CD4-positive, alpha-beta memory T cell (primary cell): ENCODE measurements around the gene ELOVL2. TPM values are rescaled to one million over a fixed set of nuclear protein-coding genes. Genes with fewer than 3 reads are reported as not detected.

ENCODE experiments used
- CTCF ChIA-PET: fragments of 350-600 bp; sonication (Branson Sonifier 250); formaldehyde crosslinking; loops from one replicate; lab custom pipeline; 2021; ENCODE audit warnings: inconsistent platforms; ENCODE audit not compliant: partially characterized antibody; lab: Charles Lee
- POLR2A ChIA-PET: fragments of 350-600 bp; sonication (Branson Sonifier 250); formaldehyde crosslinking; loops from one replicate; lab custom pipeline; 2021; ENCODE audit not compliant: partially characterized antibody; lab: Charles Lee
- DNase-seq, 5 donors: peaks; one replicate each; pipeline versions ENCODE4 v3.0.0 to v3.0.0-alpha.2; 2020 to 2022; ENCODE audit warnings: mixed read lengths in 1 of 5
- H3K27ac ChIP-seq: one replicate; pipeline ENCODE4 v1.7.0; 2013; ENCODE audit warnings: low read depth, low read length
- H3K27me3 ChIP-seq: 2 replicates; pipeline ENCODE4 v1.7.0; 2013; ENCODE audit warnings: mild to moderate bottlenecking, low read length, moderate library complexity; ENCODE audit not compliant: insufficient read depth
- H3K36me3 ChIP-seq: 2 replicates; pipeline ENCODE4 v1.7.0; 2013; ENCODE audit warnings: mild to moderate bottlenecking, low read length, moderate library complexity; ENCODE audit not compliant: insufficient read depth
- H3K4me1 ChIP-seq: 2 replicates; pipeline ENCODE4 v1.7.0; 2013; ENCODE audit warnings: mild to moderate bottlenecking, low read length, moderate library complexity; ENCODE audit not compliant: insufficient read depth
- H3K4me3 ChIP-seq, 2 donors: one replicate each; pipeline ENCODE4 v1.7.0; 2013; ENCODE audit warnings: low read length in 2 of 2, mild to moderate bottlenecking in 1 of 2
- H3K9me3 ChIP-seq, 2 donors: one replicate each; pipeline ENCODE4 v1.7.0; 2013; ENCODE audit warnings: low read length in 2 of 2, control low read depth in 1 of 2; ENCODE audit not compliant: control insufficient read depth in 1 of 2
- H3K27ac Mint-ChIP-seq, 7 donors: one replicate each; pipeline ENCODE4 v1.8.0; 2020 to 2021; ENCODE audit warnings: mixed read lengths in 7 of 7, mild to moderate bottlenecking in 6 of 7, inconsistent platforms in 3 of 7, moderate library complexity in 3 of 7
- H3K27me3 Mint-ChIP-seq, 2 donors: one replicate each; pipeline ENCODE4 v1.8.0; 2020 to 2021; ENCODE audit warnings: mixed read lengths in 2 of 2
- H3K36me3 Mint-ChIP-seq, 2 donors: one replicate each; pipeline ENCODE4 v1.8.0; 2020 to 2021; ENCODE audit warnings: mixed read lengths in 2 of 2, inconsistent platforms in 1 of 2, mild to moderate bottlenecking in 1 of 2
- H3K4me1 Mint-ChIP-seq, 4 donors: one replicate each; pipeline ENCODE4 v1.8.0; 2020 to 2021; ENCODE audit warnings: mixed read lengths in 4 of 4, mild to moderate bottlenecking in 1 of 4
- H3K4me3 Mint-ChIP-seq, 8 donors: one replicate each; pipeline ENCODE4 v1.8.0; 2020 to 2021; ENCODE audit warnings: mixed read lengths in 8 of 8, mild to moderate bottlenecking in 7 of 8, moderate library complexity in 6 of 8, inconsistent platforms in 3 of 8
- H3K9me3 Mint-ChIP-seq, 8 donors: one replicate each; pipeline ENCODE4 v1.8.0; 2020 to 2021; ENCODE audit warnings: mixed read lengths in 8 of 8, mild to moderate bottlenecking in 5 of 8, inconsistent platforms in 3 of 8, moderate library complexity in 1 of 8
- intact Hi-C: fragments of 100-400 bp; cut with micrococcal nuclease; formaldehyde crosslinking; loops from one replicate; pipeline ENCODE4 v1.15.1; 2023
- polyA plus RNA-seq, 2 donors: library from polyadenylated mRNA; unstranded; fragments of 300-500 nt; fragmentation: Illumina TruSeq; gene quantifications; one replicate each; pipeline ENCODE4 v1.2.3, GENCODE V29; 2021
- total RNA-seq, 2 experiments: library from RNA; stranded (reverse); gene quantifications; one replicate each; pipeline ENCODE4 v1.2.3, GENCODE V29; 2021

ELOVL2 gene
- total and polyA plus RNA-seq, 4 experiments from 2014 or later: not detected

GRCh38 chr6:11069760-11070159 is 25.7 kb upstream of the ELOVL2 start:
- Mint-ChIP-seq H3K4me3 (no peak overlapping the region), H3K4me1 (no peaks in the 10 kb centered on the region), H3K36me3 (no peaks in the 10 kb centered on the region), H3K27ac (no peak overlapping the region), H3K27me3 (peaks cover 0 to 3% of the 10 kb centered on the region in 2 donors), H3K9me3 (no peaks in the 10 kb centered on the region)
- intact Hi-C loops: loop anchor here (1.0 to 2.0 kb wide), 3 partner anchors 115 to 591 kb away; no protein-coding TSS in a partner anchor
- Histone ChIP-seq H3K9me3 (no peaks in the 10 kb centered on the region), H3K4me3 (no peak overlapping the region), H3K27me3 (no peaks in the 10 kb centered on the region), H3K4me1 (no peaks in the 10 kb centered on the region), H3K27ac (no peak overlapping the region), H3K36me3 (no peaks in the 10 kb centered on the region)
- ChIA-PET CTCF (interaction anchor here (0.8 to 4.6 kb wide), 6 partner anchors 13 to 591 kb away, joined by 3 to 25 read pairs (median 6); partner anchors contain the start of gene SMIM13), POLR2A (interaction anchor here (1.0 kb wide), 1 partner anchor 23 kb away, joined by 3 read pairs; no protein-coding TSS in a partner anchor)
- no peak for DNase-seq

DNA sequence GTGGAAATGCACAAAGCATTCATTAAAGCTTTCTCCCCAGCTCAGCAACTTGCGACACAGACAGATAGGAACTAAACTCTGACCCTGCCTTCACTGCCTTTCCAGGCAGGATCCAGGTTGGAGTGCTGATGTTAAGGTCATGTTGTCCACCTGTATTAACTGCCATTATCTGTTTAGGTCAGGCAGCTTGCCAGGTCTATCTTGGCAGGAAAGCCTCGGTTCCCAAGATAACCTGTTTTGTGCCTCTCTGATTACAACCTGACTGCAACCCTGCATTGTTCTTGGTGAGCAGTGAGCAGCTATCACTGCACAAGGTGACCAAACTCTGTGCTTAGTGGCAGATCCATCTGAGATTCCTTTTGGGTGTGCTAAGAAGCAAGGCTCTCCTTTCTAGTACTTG is 23.2 kb upstream of the ELOVL2 start:
- no peaks in the 10 kb centered on the region for H3K9me3 Mint-ChIP-seq
- peaks cover 1 to 4% of the 10 kb centered on the region in 2 donors for H3K27me3 Mint-ChIP-seq
- no peaks in the 10 kb centered on the region for H3K36me3 Mint-ChIP-seq
- Histone ChIP-seq H3K27me3 (no peaks in the 10 kb centered on the region), H3K4me3 (no peak overlapping the region), H3K36me3 (no peaks in the 10 kb centered on the region), H3K9me3 (no peaks in the 10 kb centered on the region), H3K4me1 (no peaks in the 10 kb centered on the region), H3K27ac (no peak overlapping the region)
- no peak for DNase-seq
- ChIA-PET POLR2A (no interaction called here), CTCF (interaction anchor here (0.9 to 2.2 kb wide), 4 partner anchors 13 to 589 kb away, joined by 3 to 9 read pairs (median 4); no protein-coding TSS in a partner anchor)
- intact Hi-C loops: no loop called here
- H3K4me1 Mint-ChIP-seq: no peaks in the 10 kb centered on the region
- no peak overlapping the region for H3K4me3 Mint-ChIP-seq
- H3K27ac Mint-ChIP-seq: no peak overlapping the region

DNA sequence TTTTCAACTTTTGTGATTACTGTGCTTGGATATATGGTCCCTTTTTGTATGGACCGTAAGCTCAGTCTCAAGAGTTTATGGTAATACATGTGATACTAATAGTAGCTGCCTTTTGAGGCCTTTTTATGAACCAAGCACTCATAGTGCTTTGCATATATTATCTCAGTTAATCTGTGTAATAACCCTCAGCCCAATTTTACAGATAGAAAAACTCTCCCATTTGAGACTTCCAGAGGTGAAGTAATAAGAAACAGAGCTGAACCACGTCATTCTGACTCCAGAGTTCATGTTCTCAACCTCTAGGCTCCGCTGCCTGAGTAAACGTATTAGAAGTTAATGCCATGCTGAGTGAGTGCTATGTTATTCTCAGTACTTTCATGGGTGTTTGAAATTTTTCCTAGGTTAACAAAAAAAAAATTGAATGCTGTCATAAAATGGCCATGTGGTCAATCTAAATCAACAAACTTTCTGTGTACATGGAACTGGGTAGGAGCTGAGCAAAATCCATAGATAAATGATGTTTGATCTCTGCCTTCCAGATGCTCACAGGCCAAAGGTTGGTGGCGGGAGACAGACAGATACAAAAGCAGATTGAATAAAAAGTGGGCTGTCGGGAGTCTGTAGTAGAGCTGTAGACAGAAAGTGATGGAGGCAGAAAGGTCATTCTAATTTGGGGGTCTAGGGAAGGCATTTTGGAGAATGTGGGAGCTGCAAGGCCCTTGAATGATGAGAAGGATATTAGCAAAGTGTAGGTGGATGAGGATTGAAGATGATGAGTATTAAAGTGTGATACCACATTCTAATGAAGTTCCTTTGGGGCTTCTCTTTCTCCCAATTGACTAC is 22.6 kb upstream of the ELOVL2 start:
- H3K36me3 Mint-ChIP-seq: no peaks in the 10 kb centered on the region
- no peaks in the 10 kb centered on the region for H3K4me1 Mint-ChIP-seq
- ChIA-PET CTCF (interaction anchor here (0.6 to 2.2 kb wide), 5 partner anchors 14 to 588 kb away, joined by 3 to 9 read pairs (median 4); no protein-coding TSS in a partner anchor), POLR2A (no interaction called here)
- Histone ChIP-seq H3K36me3 (no peaks in the 10 kb centered on the region), H3K4me1 (no peaks in the 10 kb centered on the region), H3K27me3 (no peaks in the 10 kb centered on the region), H3K4me3 (no peak overlapping the region), H3K27ac (no peak overlapping the region), H3K9me3 (no peaks in the 10 kb centered on the region)
- intact Hi-C loops: no loop called here
- H3K27me3 Mint-ChIP-seq: peaks cover 2 to 4% of the 10 kb centered on the region in 2 donors
- no peak overlapping the region for H3K27ac Mint-ChIP-seq
- H3K9me3 Mint-ChIP-seq: no peaks in the 10 kb centered on the region
- H3K4me3 Mint-ChIP-seq: no peak overlapping the region
- no peak for DNase-seq

DNA sequence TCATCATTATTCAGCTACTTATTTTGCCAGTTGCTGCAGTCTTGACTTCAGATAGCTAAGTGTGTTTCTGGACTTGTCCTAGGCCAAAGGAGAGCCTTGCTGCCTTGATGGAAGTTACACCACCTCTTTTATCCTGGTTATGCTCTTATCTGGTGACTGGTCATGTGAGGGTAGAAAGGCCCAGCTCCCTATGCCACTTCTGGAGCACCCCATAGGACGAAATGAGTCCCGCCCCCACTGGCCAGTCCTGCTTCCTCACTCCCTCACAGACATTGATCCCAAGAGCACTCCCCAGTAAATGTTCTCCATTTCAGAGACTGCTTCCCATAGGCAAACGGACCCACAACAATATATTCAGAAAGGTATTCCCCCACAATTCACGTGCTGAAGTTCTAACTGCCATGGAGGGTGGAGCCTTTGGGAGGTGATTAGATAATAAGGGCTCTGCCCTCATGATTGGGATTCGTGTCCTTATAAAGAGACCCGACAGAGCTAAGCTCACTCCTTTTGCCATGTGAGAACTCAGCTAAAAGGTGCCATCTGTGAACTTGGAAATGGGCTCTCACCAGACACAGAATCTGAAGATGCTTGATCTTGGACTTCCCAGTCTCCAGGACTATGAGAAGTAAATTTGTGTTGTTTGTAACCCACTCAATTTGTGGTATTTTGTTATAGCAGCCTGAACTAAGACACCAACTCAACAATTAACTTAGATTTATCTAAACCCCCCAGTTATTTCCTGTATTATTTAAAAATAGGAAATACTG is 21.5 kb upstream of the ELOVL2 start:
- Histone ChIP-seq H3K4me1 (no peaks in the 10 kb centered on the region), H3K4me3 (no peak overlapping the region), H3K27ac (no peak overlapping the region), H3K27me3 (no peaks in the 10 kb centered on the region), H3K36me3 (no peaks in the 10 kb centered on the region), H3K9me3 (no peaks in the 10 kb centered on the region)
- H3K9me3 Mint-ChIP-seq: no peaks in the 10 kb centered on the region
- no peak overlapping the region for H3K4me3 Mint-ChIP-seq
- H3K27ac Mint-ChIP-seq: no peak overlapping the region
- DNase-seq: no peak
- H3K36me3 Mint-ChIP-seq: no peaks in the 10 kb centered on the region
- no peaks in the 10 kb centered on the region for H3K4me1 Mint-ChIP-seq
- ChIA-PET CTCF (interaction anchor here (0.8 to 2.2 kb wide), 4 partner anchors 9 to 587 kb away, joined by 3 to 9 read pairs (median 4); no protein-coding TSS in a partner anchor), POLR2A (no interaction called here)
- peaks cover 6 to 7% of the 10 kb centered on the region in 2 donors for H3K27me3 Mint-ChIP-seq
- intact Hi-C loops: no loop called here

DNA sequence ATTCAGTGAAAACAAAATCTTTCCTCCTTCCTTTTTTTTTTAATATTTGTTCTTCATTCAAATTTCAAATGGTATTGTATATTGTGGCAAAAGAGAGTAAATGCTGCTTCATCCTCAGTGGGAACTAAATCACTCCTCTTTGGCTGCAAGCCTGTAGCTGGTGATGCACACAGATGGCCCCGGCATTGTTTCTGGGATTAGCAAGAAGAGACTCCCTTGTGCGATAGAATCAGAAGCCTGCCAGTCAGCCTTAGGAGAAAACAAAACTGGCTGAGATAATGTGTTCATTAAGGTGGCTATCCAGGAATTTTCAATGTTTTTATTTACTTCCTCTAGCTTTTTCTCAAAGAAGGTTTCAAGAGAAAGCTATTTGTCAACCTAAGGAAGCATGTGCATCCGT is 20.7 kb upstream of the ELOVL2 start:
- Mint-ChIP-seq H3K36me3 (no peaks in the 10 kb centered on the region), H3K27ac (no peak overlapping the region), H3K9me3 (no peaks in the 10 kb centered on the region), H3K27me3 (peaks cover 7% of the 10 kb centered on the region in 2 donors), H3K4me3 (no peak overlapping the region), H3K4me1 (no peaks in the 10 kb centered on the region)
- ChIA-PET POLR2A (no interaction called here), CTCF (interaction anchor here (0.8 to 1.2 kb wide), 4 partner anchors 9 to 586 kb away, joined by 3 read pairs; no protein-coding TSS in a partner anchor)
- Histone ChIP-seq H3K27ac (no peak overlapping the region), H3K4me1 (no peaks in the 10 kb centered on the region), H3K9me3 (no peaks in the 10 kb centered on the region), H3K36me3 (no peaks in the 10 kb centered on the region), H3K4me3 (no peak overlapping the region), H3K27me3 (no peaks in the 10 kb centered on the region)
- intact Hi-C loops: no loop called here
- no peak for DNase-seq

GRCh38 chr6:11062715-11063114 is 18.6 kb upstream of the ELOVL2 start:
- no peak overlapping the region for H3K4me3 ChIP-seq
- intact Hi-C loops: no loop called here
- H3K27ac Mint-ChIP-seq: no peak overlapping the region
- no peaks in the 10 kb centered on the region for H3K4me1 Mint-ChIP-seq
- CTCF ChIA-PET: no interaction called here
- no peak overlapping the region for H3K27ac ChIP-seq
- peaks cover 6 to 10% of the 10 kb centered on the region in 2 donors for H3K27me3 Mint-ChIP-seq
- H3K4me1 ChIP-seq: no peaks in the 10 kb centered on the region
- no peaks in the 10 kb centered on the region for H3K9me3 ChIP-seq
- no peaks in the 10 kb centered on the region for H3K27me3 ChIP-seq
- H3K9me3 Mint-ChIP-seq: no peaks in the 10 kb centered on the region
- POLR2A ChIA-PET: no interaction called here
- H3K4me3 Mint-ChIP-seq: no peak overlapping the region
- DNase-seq: no peak
- H3K36me3 ChIP-seq: no peaks in the 10 kb centered on the region
- H3K36me3 Mint-ChIP-seq: no peaks in the 10 kb centered on the region

- H3K4me1 Mint-ChIP-seq: no peaks in the 10 kb centered on the region
- H3K27me3 Mint-ChIP-seq: peaks cover 6 to 10% of the 10 kb centered on the region in 2 donors
- no peak overlapping the region for H3K27ac Mint-ChIP-seq
- H3K4me1 ChIP-seq: no peaks in the 10 kb centered on the region
- no peaks in the 10 kb centered on the region for H3K36me3 Mint-ChIP-seq
- no peaks in the 10 kb centered on the region for H3K27me3 ChIP-seq
- H3K4me3 Mint-ChIP-seq: no peak overlapping the region
- H3K4me3 ChIP-seq: no peak overlapping the region
- no peaks in the 10 kb centered on the region for H3K9me3 ChIP-seq
- no peak overlapping the region for H3K27ac ChIP-seq
- peaks cover 0 to 2% (median 0%) of the 10 kb centered on the region in 8 donors for H3K9me3 Mint-ChIP-seq
- intact Hi-C loops: no loop called here
- ChIA-PET POLR2A (no interaction called here), CTCF (interaction anchor here (0.5 kb wide), 1 partner anchor 10 kb away, joined by 3 read pairs; no protein-coding TSS in a partner anchor)
- DNase-seq: no peak
- H3K36me3 ChIP-seq: no peaks in the 10 kb centered on the region
Measured at GRCh38 chr6:11062083-11062482, 18.0 kb upstream of the ELOVL2 start.
